ENCODE data around the gene CCDC51. TPM values are rescaled to one million over a fixed set of nuclear protein-coding genes. Genes with fewer than 3 reads are reported as not detected.
"Not testable (repeated sequence)": the region's sequence is repeated elsewhere in the genome, so short reads cannot be mapped to it uniquely, and the experiment has no call there.

CCDC51 gene
- total RNA-seq, 1 experiment from 2014 or later = 11.8 TPM

DNA sequence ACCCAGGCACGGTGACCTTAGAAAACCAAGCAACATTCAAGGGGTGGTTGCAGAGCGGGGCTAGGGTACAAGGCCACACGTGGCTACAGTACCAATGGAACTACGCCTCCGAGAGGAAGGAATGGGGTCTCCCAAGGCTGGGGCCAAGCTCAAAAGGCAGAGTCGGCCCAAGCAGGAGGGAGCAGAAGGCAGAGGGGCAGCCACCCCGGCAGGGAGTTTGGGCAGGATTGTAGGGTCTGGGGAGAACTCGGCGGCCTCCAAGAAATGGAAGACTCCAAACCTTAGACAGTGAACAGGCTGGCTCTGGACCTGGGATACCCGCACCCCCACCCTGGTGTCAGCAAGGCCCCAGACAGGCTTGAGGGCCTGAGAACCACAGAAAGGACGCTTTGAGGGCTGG lies 35.3 kb upstream of the CCDC51 start:
- DNase-seq (ENCODE audit: low spot score) = no peak
- no peak for TF ChIP-seq EZH2 (IDR thresholded peaks at IDR 0.05; ENCODE audit: borderline replicate concordance, low read depth, low read length, poor library complexity, severe bottlenecking)
- TF ChIP-seq, protein P1, sequence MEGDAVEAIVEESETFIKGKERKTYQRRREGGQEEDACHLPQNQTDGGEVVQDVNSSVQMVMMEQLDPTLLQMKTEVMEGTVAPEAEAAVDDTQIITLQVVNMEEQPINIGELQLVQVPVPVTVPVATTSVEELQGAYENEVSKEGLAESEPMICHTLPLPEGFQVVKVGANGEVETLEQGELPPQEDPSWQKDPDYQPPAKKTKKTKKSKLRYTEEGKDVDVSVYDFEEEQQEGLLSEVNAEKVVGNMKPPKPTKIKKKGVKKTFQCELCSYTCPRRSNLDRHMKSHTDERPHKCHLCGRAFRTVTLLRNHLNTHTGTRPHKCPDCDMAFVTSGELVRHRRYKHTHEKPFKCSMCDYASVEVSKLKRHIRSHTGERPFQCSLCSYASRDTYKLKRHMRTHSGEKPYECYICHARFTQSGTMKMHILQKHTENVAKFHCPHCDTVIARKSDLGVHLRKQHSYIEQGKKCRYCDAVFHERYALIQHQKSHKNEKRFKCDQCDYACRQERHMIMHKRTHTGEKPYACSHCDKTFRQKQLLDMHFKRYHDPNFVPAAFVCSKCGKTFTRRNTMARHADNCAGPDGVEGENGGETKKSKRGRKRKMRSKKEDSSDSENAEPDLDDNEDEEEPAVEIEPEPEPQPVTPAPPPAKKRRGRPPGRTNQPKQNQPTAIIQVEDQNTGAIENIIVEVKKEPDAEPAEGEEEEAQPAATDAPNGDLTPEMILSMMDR (conservative IDR thresholded peaks at IDR 0.05; ENCODE audit: low read depth, low read length) = no peak
- Histone ChIP-seq H3K4me3 (ENCODE audit: low read depth, low read length, poor library complexity, severe bottlenecking) (no peak overlapping the region), H3K36me3 (ENCODE audit: insufficient read depth, low read length, poor library complexity, severe bottlenecking) (no peaks in the 10 kb centered on the region), H3K27ac (ENCODE audit: low read depth, low read length, poor library complexity, severe bottlenecking) (no peak overlapping the region), H3K9me3 (ENCODE audit: low read depth, low read length, poor library complexity, severe bottlenecking) (no peaks in the 10 kb centered on the region), H3K27me3 (replicated peaks; ENCODE audit: insufficient read depth, low read depth, low read length, poor library complexity) (no peaks in the 10 kb centered on the region), H3K4me1 (ENCODE audit: insufficient read depth, low read length, poor library complexity, severe bottlenecking) (peaks cover 6% of the 10 kb centered on the region)
- CTCF ChIA-PET = no interaction called here
- POLR2A ChIA-PET (ENCODE audit: low non-redundant PET) = no interaction called here
- BruUV-seq (replicated peaks) = no TSS peak
- intact Hi-C loops (cut with micrococcal nuclease; ENCODE audit: unreplicated experiment) = loop anchor here (10.0 kb wide), 1 partner anchor 70 kb away; no protein-coding TSS in a partner anchor

DNA sequence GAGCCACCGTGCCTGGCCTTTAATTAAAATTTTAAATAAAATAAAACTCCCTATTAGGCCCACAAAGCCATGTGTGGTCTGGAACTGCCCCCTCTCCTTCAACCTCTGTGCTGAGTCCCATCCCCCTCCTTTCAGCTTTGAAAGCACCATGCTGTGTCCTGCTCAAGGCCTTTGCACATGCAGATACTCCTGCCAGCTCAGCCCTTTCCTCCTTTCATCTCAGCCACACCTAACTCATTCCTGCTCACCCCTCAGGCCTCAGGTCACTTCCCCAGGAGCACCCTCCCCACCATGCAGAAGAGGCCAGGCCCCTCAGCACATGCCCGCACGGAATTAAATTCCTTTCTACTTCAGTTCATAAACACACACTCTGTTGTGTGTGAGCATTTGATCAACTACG lies 34.7 kb upstream of the CCDC51 start:
- Histone ChIP-seq H3K27me3 (replicated peaks; ENCODE audit: insufficient read depth, low read depth, low read length, poor library complexity) (no peaks in the 10 kb centered on the region), H3K36me3 (ENCODE audit: insufficient read depth, low read length, poor library complexity, severe bottlenecking) (no peaks in the 10 kb centered on the region), H3K9me3 (ENCODE audit: low read depth, low read length, poor library complexity, severe bottlenecking) (no peaks in the 10 kb centered on the region), H3K4me3 (ENCODE audit: low read depth, low read length, poor library complexity, severe bottlenecking) (no peak overlapping the region), H3K27ac (ENCODE audit: low read depth, low read length, poor library complexity, severe bottlenecking) (no peak overlapping the region), H3K4me1 (ENCODE audit: insufficient read depth, low read length, poor library complexity, severe bottlenecking) (peaks cover 6% of the 10 kb centered on the region)
- TF ChIP-seq EZH2 (IDR thresholded peaks at IDR 0.05; ENCODE audit: borderline replicate concordance, low read depth, low read length, poor library complexity, severe bottlenecking) = no peak
- TF ChIP-seq, protein P1 (conservative IDR thresholded peaks at IDR 0.05; ENCODE audit: low read depth, low read length) = no peak
- intact Hi-C loops (cut with micrococcal nuclease; ENCODE audit: unreplicated experiment) = loop anchor here (10.0 kb wide), 1 partner anchor 70 kb away; no protein-coding TSS in a partner anchor
- no TSS peak for BruUV-seq (replicated peaks)
- DNase-seq (ENCODE audit: low spot score) = no peak
- ChIA-PET CTCF (no interaction called here), POLR2A (ENCODE audit: low non-redundant PET) (no interaction called here)

DNA sequence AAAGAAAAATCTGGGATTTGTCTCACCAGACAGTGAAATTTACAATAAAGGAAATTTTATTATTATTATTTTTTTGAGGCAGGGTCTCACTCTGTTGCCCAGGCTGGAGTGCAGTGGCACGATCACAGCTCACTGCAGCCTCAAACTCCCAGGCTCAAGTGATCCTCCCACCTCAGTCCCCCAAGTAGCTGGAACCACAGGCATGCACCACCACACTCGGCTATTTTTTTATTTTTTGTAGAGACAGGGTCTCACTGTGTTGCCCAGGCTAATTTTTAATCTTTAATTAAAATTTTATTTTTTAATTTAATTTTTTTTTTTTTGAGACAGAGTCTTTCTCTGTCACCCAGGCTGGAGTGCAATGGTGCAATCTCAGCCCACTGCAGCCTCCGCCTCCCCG lies 34.1 kb upstream of the CCDC51 start:
- intact Hi-C loops (cut with micrococcal nuclease; ENCODE audit: unreplicated experiment) = loop anchor here (10.0 kb wide), 1 partner anchor 71 kb away; no protein-coding TSS in a partner anchor
- H3K27me3 ChIP-seq (replicated peaks; ENCODE audit: insufficient read depth, low read depth, low read length, poor library complexity); H3K27ac ChIP-seq (ENCODE audit: low read depth, low read length, poor library complexity, severe bottlenecking); CTCF ChIA-PET; H3K4me3 ChIP-seq (ENCODE audit: low read depth, low read length, poor library complexity, severe bottlenecking); H3K36me3 ChIP-seq (ENCODE audit: insufficient read depth, low read length, poor library complexity, severe bottlenecking); H3K9me3 ChIP-seq (ENCODE audit: low read depth, low read length, poor library complexity, severe bottlenecking); H3K4me1 ChIP-seq (ENCODE audit: insufficient read depth, low read length, poor library complexity, severe bottlenecking); DNase-seq (ENCODE audit: low spot score); POLR2A ChIA-PET (ENCODE audit: low non-redundant PET); BruUV-seq (replicated peaks): not testable (repeated sequence)

DNA sequence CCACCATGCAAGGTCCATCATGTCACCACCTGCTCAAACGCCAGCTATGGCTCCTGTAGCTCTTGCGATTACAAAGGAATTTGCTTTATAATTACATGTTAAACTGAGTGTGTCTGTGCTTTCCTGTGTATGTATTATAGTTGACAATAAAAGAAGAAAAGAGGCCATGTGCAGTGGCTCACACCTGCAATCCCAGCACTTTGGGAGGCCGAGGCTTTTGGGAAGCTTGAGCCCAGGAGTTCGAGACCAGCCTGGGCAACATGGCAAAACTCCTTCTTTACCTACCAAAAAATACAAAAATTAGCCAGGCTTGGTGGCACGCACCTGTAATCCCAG lies 33.7 kb upstream of the CCDC51 start:
- TF ChIP-seq EZH2 (IDR thresholded peaks at IDR 0.05; ENCODE audit: borderline replicate concordance, low read depth, low read length, poor library complexity, severe bottlenecking) = no peak
- TF ChIP-seq, protein P1 (conservative IDR thresholded peaks at IDR 0.05; ENCODE audit: low read depth, low read length) = no peak
- BruUV-seq (replicated peaks) = no TSS peak
- Histone ChIP-seq H3K27me3 (replicated peaks; ENCODE audit: insufficient read depth, low read depth, low read length, poor library complexity) (no peaks in the 10 kb centered on the region), H3K9me3 (ENCODE audit: low read depth, low read length, poor library complexity, severe bottlenecking) (no peaks in the 10 kb centered on the region), H3K27ac (ENCODE audit: low read depth, low read length, poor library complexity, severe bottlenecking) (peak overlapping the region; percentile 88), H3K36me3 (ENCODE audit: insufficient read depth, low read length, poor library complexity, severe bottlenecking) (no peaks in the 10 kb centered on the region), H3K4me1 (ENCODE audit: insufficient read depth, low read length, poor library complexity, severe bottlenecking) (peaks cover 6% of the 10 kb centered on the region), H3K4me3 (ENCODE audit: low read depth, low read length, poor library complexity, severe bottlenecking) (no peak overlapping the region)
- ChIA-PET CTCF (no interaction called here), POLR2A (ENCODE audit: low non-redundant PET) (no interaction called here)
- intact Hi-C loops (cut with micrococcal nuclease; ENCODE audit: unreplicated experiment) = loop anchor here (10.0 kb wide), 1 partner anchor 71 kb away; no protein-coding TSS in a partner anchor
- no peak for DNase-seq (ENCODE audit: low spot score)
